ENCODE data around the gene CEP19.

CEP19 gene

GRCh38 chr3:196662711-196663571 is 49.1 kb downstream of the CEP19 start:
- no peak for DNase-seq

- DNase-seq, result no peak
These were observed 50.0 kb downstream of the CEP19 start for GRCh38 chr3:196662033-196662432.

DNA sequence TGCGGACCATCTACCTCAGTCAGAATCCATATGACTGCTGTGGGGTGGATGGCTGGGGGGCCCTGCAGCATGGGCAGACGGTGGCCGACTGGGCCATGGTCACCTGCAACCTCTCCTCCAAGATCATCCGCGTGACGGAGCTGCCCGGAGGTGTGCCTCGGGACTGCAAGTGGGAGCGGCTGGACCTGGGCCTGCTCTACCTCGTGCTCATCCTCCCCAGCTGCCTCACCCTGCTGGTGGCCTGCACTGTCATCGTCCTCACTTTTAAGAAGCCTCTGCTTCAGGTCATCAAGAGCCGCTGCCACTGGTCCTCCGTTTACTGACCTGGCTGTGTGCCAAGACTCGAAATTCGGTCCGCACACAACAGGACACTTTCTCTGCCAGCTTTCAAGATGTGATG is 50.6 kb downstream of the CEP19 start:
- DNase-seq, result no peak

GRCh38 chr3:196660381-196661166 is 51.5 kb downstream of the CEP19 start:
- DNase-seq, result no peak

DNA sequence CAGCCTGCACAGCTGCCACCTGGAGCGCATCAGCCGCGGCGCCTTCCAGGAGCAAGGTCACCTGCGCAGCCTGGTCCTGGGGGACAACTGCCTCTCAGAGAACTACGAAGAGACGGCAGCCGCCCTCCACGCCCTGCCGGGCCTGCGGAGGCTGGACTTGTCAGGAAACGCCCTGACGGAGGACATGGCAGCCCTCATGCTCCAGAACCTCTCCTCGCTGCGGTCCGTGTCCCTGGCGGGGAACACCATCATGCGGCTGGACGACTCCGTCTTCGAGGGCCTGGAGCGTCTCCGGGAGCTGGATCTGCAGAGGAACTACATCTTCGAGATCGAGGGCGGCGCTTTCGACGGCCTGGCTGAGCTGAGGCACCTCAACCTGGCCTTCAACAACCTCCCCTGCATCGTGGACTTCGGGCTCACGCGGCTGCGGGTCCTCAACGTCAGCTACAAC is 52.1 kb downstream of the CEP19 start:
- DNase-seq, result no peak

Measured in right hindlimb (tissue), 1 donor.